AG10803 (cell line): Measurements from ENCODE around the gene OPRL1.

Source experiments
- DNase-seq: peaks from one replicate; pipeline ENCODE4 v3.0.0; 2010; ENCODE audit warnings: low read depth
- H3K4me3 ChIP-seq: 2 replicates; pipeline ENCODE4 v1.5.1; 2011; ENCODE audit warnings: mild to moderate bottlenecking, low read length, control low read depth
- TF ChIP-seq, protein P1 (sequence below): conservative IDR thresholded peaks from 2 replicates; pipeline ENCODE4 v1.5.1; 2011; ENCODE audit warnings: mild to moderate bottlenecking, low read length, control low read depth, inconsistent platforms

The OPRL1 gene

DNA sequence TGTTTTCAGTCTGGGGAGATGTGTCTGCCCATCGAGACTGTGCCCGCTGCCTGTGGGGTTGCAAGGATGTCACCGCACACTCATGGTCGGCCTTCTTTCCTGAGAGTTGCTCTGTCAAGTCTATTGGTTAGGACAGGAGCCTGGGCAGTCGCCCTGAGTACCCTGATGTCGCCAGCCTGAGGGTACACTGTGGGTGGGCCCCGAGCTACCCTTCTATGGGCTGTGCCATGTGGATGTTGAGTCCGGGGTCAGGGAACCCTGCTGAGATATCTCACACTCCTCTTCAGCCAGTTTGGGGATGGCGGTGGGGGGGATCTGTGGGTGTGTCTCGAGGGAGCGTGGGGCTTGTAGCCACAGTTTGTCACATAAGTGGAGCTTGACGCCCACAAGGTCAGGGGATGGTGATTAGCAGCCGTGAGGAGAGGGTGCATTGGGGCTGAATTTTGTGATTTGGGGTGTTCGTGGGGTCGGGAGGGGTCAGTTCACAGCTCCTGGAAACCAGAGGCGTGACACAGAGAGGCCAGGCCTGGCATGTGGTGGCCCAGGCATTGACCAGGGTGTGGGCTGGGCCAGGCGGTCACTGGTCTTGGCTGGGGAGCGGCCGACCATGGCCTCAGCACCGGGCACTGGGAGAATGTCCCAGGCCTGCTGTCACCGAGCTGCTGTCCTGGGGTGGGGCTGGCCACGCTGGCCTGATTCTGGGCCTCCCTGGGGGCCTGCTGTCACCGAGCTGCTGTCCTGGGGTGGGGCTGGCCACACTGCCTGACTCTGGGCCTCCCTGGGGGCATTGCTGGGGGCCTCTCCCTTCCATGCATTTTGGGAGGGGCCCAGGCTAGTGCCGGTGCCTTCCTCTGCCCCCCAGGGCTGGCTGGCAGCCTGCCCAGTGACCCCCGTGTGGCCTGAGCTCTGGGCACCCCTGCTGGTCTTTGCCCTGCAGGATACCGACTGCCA, 29.1 kb downstream of the OPRL1 start:
- DNase-seq = no peak
- TF ChIP-seq, protein P1, sequence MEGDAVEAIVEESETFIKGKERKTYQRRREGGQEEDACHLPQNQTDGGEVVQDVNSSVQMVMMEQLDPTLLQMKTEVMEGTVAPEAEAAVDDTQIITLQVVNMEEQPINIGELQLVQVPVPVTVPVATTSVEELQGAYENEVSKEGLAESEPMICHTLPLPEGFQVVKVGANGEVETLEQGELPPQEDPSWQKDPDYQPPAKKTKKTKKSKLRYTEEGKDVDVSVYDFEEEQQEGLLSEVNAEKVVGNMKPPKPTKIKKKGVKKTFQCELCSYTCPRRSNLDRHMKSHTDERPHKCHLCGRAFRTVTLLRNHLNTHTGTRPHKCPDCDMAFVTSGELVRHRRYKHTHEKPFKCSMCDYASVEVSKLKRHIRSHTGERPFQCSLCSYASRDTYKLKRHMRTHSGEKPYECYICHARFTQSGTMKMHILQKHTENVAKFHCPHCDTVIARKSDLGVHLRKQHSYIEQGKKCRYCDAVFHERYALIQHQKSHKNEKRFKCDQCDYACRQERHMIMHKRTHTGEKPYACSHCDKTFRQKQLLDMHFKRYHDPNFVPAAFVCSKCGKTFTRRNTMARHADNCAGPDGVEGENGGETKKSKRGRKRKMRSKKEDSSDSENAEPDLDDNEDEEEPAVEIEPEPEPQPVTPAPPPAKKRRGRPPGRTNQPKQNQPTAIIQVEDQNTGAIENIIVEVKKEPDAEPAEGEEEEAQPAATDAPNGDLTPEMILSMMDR = no peak
- H3K4me3 ChIP-seq = no peak overlapping the region

DNA sequence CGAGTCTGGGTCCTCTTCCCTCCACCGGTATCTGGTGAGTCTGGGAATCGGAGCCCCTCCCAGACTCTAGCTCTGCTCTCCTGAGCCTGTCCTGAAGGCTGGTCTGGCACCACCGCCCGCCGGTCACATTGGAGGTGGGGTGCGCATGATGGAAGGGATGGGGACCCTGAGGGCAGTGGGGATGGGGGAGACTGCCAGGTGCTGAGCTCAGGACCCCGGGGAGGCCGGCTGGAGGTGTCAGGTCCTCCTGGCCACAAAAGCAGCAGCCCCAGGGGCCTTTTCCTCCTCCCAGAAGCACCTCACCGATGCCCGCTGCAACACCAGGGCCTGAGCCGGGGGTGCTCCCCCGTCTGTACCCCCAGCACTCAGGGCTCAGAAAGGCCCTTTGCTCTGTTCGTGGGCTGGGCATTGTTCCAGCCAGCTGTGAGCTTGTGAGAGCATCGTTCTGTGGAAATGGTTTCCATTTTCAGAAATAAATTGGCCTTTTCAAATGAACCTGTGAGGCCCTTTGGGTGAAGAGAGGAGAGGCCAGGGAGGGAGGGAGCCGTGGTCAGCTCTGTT, 30.0 kb downstream of the OPRL1 start:
- H3K4me3 ChIP-seq = no peak overlapping the region
- no peak for DNase-seq
- TF ChIP-seq, protein P1 = no peak

DNA sequence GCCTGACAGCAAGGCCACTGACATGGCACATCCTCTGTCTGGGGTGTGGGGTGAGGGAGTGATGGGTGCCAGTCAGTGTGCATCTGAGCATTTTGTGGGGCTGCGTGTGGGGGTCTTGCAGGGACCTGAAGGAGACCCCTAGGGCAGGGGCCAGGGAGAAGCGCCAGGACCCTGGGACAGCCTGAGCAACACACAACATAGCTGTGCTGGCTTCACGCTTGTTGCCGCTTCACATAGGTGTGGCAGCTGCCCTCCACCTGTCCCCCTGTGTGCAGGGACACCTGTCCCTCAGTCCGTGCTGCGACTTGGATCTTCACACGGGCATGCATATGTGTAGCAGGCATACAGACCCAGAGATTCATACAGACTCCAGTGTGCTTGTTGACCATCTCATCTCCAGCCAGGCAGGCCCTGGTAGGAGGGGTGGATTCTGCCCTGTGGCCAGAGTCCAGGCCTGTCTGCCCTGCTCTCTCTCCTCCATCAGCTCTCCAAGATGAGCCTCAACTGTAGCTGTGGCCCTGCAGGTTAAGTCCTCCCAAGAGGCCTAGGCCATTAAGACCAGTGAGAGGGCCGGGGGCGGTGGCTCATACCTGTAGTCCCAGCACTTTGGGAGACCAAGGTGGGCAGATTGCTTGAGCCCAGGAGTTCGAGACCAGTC, 30.7 kb downstream of the OPRL1 start:
- TF ChIP-seq, protein P1 = no peak
- no peak overlapping the region for H3K4me3 ChIP-seq
- no peak for DNase-seq

DNA sequence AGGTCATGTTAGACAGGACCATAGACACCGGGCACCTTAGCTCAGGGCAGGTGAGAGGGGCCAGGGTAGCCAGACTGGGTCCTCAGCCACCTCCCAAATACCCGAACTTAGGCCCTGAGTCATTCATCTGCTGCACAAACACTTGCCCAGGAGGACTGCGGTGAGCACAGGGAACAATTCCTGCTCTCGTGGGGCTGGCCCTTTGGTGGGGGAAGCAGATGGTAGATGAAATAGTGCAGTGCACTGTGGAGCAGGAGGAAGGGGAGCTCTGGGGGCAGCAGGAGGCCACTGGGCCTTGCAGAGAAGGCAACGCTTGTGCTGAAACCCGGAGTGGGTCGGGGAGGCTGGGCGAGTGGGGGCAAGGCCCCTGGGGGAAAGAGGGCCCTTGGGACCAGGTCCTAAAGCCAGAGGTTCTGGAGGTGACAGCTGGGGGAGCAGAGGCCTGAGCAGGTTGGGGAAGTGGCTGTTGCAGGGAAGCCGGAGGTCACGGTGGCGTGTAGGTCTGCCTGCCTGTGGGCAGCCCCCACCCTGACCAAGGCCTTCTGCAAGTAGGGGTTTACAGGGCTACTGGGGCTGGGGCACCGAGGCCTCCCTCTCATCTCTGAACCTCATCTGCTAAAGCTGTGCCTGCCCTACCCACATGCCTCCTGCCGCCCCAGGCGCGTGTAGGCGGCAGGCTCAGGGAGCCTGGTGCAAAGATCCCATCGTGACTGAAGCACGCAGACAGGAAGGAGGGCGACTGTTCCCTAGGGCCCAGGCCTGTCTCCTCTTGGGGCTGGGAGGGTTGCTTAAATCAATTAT, 32.2 kb downstream of the OPRL1 start:
- TF ChIP-seq, protein P1 = no peak
- H3K4me3 ChIP-seq = no peak overlapping the region
- DNase-seq = no peak

DNA sequence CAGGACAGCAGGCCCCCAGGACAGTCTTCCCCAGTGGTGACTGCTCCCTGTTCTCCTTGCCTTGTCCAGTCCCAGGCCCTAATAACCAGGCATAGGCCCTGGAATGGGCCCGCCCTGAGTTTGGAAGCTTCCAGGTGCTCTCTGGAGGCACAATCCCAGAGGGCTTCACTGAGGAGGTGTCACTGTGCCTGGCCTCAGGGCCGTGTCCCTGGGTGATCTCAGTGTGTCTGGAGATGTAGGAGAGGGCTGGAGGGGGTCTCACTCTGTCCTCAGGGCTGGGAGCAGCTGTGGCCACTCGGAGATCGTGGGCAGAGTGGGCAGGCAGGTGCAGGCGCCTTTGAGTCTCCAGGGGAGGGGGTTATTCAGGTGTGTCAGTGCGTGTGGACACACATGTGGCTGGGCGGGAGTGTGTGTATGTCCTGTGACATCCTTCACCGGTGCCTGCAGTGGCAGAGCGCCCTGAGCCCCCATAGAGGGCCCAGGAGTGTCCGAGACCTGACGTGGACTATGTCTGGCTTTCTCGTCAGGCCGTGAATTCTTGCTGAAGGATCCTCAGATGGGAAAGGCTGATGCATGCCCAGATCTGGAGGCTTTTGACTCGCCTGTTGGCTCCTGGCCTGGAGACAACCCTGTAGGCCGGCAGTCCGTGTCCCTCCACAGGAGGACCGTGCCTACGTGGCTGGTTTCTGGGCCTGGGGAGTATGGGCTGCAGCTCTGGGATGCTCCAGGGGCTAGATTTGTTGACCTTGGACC, 33.0 kb downstream of the OPRL1 start:
- TF ChIP-seq, protein P1 = no peak
- H3K4me3 ChIP-seq = no peak overlapping the region
- no peak for DNase-seq

DNA sequence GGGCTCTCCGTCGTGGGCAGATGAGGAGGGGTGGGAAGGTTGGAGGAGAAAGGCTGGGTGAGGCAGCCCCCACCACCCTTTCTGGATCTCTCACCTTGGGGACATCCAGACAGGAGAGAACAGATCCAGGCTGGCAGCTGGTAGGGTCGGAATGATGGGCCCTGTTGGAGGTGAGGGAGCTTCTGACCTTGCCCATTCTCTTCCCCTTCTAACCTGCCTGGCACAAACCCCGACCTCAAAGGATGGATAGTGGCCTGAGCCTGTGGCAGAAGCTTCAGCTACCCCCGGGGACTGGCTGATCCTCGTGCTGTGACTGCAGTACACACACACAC, 33.5 kb downstream of the OPRL1 start:
- no peak overlapping the region for H3K4me3 ChIP-seq
- TF ChIP-seq, protein P1 = no peak
- no peak for DNase-seq
